Stomach (tissue), 4 donors: ENCODE results near the gene GABRR2.

Experiments used
- POLR2A ChIP-seq, 4 donors: fragments of 450-650 bp; IDR thresholded peaks; one replicate each; pipeline ENCODE4 v1.6.1; 2016; ENCODE audit warnings: antibody characterized with exemption in 4 of 4, control low read depth in 2 of 4, mild to moderate bottlenecking in 1 of 4, moderate library complexity in 1 of 4
- POLR2AphosphoS5 ChIP-seq, 3 donors: sonication (generic); formaldehyde crosslinking; IDR thresholded peaks; one replicate each; pipeline ENCODE4 v1.6.1; 2016; ENCODE audit warnings: antibody characterized with exemption in 3 of 3
- TF ChIP-seq, protein P1 (sequence below), 7 experiments: fragments of 450-650 bp in 4 of 7; fragments of 200-600 bp in 3 of 7; sonication (generic) in 3 of 7; IDR thresholded peaks; one replicate each; pipeline ENCODE4 v1.5.1; 2016 to 2019; ENCODE audit warnings: antibody characterized with exemption in 7 of 7, control low read depth in 2 of 7, mild to moderate bottlenecking in 1 of 7

DNA sequence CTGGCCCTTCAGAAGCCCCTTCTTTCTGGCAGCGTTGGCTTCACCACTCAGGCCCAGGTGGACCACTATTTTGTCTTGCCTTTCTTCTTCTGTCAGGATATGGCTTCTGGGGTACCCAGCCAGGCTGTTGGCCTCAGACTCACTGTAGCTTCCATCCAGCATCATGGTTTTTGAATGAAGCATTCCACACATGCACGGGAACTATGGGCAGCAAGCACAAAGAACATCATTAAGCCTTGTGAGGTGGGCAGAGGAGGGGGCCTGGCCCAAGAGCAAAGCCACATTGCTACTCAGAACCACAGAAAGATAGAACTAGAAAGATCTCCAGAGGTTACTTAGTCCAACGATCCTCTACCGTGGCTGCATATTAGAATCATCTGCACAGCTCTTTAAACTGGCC is 57.3 kb downstream of the GABRR2 start:
- TF ChIP-seq, protein P1, sequence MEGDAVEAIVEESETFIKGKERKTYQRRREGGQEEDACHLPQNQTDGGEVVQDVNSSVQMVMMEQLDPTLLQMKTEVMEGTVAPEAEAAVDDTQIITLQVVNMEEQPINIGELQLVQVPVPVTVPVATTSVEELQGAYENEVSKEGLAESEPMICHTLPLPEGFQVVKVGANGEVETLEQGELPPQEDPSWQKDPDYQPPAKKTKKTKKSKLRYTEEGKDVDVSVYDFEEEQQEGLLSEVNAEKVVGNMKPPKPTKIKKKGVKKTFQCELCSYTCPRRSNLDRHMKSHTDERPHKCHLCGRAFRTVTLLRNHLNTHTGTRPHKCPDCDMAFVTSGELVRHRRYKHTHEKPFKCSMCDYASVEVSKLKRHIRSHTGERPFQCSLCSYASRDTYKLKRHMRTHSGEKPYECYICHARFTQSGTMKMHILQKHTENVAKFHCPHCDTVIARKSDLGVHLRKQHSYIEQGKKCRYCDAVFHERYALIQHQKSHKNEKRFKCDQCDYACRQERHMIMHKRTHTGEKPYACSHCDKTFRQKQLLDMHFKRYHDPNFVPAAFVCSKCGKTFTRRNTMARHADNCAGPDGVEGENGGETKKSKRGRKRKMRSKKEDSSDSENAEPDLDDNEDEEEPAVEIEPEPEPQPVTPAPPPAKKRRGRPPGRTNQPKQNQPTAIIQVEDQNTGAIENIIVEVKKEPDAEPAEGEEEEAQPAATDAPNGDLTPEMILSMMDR (IDR thresholded peaks at IDR 0.05): no peak
- TF ChIP-seq POLR2AphosphoS5 (IDR thresholded peaks at IDR 0.05): no peak
- no peak for TF ChIP-seq POLR2A (IDR thresholded peaks at IDR 0.05)
